HG03025 (cell line): ENCODE results near the gene IFIT2.
"Not testable (repeated sequence)": the region's sequence is repeated elsewhere in the genome, so short reads cannot be mapped to it uniquely, and the experiment has no call there.

Experiments used
- ATAC-seq: cut with Tn5 transposase; IDR thresholded peaks from one replicate; pipeline ENCODE4 v1.9.1; 2021; ENCODE audit warnings: mild to moderate bottlenecking, moderate library complexity; ENCODE audit not compliant: unreplicated experiment, low FRiP score

IFIT2 gene

DNA sequence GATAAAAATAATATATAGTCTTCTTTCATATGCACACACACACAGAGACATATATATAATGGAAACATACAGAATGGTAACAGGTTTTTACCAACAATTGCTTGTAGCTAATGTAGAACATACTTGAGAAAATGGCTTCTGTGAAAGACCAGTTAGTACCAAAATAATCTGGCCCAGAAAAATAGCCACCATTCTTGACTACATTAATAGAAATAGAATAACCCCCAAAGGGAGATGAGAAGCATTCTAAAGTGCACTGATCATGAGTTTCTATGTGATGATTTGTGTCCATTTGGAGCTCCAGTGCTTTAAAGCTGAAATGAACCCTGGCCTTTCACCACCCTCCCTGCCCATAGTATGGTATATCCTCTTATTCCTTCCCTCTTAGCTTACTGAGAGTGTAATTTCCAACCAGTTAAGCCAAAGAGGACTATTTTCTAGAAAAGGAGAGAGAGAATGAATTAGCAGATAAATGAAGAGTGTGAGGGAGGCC lies 22.9 kb upstream of the IFIT2 start:
- no peak for ATAC-seq

GRCh38 chr10:89279421-89279869 lies 22.4 kb upstream of the IFIT2 start:
- no peak for ATAC-seq

GRCh38 chr10:89280508-89280907 lies 21.3 kb upstream of the IFIT2 start:
- ATAC-seq, result no peak

- ATAC-seq, result no peak
These were observed 20.0 kb upstream of the IFIT2 start for GRCh38 chr10:89281606-89282395.

DNA sequence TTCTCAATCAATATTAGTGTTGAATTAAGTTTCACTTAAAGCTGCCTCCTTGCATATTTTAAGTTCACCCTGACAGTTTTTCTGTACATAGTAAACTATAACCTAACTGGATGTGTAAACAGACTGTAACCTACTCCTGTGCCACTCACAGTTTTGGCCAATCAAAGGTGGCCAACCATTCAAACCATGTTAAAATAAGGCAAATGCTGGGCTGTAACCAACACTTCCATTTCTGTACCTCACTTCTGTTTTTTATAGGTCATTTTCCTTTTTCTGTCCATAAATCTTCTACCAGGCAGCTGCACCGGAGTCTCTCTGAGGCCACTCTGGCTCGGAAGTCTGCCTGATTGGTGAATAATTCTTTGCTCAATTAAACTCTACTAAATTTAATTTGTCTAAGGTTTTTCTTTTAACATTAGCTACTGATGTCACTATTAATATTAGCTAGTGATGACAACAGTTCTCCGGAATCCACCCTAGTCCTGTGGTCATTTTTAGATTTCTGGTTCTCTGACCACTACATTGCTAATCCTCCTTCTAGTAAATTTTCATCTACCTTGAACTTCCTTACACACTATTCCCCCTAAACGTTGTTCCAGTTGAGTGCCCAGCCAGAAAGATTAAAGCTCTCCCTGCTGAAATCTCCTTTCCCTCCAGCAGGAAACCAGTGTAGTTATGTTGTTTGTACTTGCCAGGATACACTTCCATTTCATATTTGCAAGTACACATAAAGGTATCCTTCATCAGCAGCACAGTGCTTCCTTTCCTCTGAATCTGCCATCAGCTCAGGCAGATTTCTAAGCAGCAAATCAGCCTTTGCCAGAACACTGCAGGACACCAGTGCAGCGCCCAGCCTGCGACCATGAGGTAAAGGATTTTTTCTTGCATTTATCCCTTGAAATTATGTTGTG lies 18.6 kb upstream of the IFIT2 start:
- no peak for ATAC-seq

DNA sequence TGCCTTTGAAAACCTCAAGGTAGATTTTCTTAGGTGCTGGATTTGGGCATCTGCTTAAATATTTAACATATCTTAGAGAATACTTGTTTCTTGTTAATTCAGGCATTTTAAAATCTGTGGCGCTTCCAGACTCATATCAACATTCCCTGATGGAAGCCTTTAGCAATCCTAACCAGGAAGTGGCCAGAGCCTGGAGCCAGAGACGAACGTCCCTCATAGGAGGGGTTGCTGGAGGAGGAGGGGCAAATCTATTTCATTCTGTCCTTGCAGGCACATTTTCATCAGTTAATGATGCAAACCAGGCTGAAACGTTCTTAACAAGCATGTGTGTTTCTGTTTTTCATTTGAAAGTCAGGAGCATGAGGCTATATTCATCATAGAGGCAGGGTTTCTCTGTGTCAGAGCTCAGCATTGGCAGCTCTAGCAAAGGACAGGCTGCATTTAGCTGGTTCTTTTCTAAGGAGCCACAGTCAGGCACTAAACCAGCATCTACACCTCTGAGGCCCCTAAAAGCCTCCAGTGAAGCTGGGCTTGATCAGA lies 17.8 kb upstream of the IFIT2 start:
- ATAC-seq, result no peak

DNA sequence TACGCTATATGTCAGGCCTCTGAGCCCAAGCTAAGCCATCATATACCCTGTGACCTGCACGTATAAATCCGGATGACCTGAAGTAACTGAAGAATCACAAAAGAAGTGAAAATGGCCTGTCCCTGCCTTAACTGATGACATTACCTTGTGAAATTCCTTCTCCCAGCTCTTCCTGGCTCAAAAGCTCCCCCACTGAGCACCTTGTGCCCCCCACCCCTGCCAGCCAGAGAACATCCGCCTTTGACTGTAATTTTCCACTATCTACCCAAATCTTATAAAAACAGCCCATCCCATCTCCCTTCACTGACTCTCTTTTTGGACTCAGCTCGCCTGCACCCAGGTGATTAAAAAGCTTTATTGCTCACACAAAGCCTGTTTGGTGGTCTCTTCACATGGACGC lies 17.1 kb upstream of the IFIT2 start:
- ATAC-seq, result not testable (repeated sequence)

DNA sequence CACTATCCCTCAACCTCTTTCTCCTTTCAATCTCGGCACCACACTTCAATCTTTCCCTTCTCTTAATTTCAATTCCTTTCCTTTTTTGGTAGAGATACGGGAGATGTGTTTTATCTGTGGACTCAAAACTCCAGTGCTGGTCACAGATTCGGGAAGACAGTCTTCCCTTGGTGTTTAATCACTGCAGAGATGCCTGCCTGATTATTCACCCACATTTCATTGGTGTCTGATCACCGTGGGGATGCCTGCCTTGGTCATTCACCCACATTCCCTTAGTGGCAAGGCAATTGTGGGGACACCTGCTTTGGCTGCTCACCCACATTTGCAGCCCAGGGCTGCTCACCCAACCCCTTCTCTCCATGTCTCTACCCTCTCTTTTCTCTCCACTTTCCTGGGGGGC lies 16.5 kb upstream of the IFIT2 start:
- not testable (repeated sequence) for ATAC-seq

GRCh38 chr10:89294721-89295239 lies 7.1 kb upstream of the IFIT2 start:
- ATAC-seq, result no peak

DNA sequence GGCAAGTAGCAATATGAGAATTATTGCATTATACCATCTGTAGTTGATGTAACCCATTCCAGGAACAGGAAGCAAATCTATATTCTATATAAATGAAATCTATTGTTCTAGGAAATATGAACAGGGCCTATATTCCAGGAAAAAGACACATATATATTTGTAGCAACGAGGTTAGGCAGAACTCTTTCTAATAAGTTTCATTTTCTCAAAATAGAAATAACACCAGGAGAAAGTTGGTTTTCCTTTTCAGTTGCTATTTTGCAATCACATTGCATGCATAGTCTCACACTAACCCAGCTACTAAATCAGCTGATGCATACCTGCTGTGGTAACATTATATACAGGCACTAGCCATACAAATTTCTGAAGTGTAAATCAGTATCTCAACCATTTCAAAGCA lies 6.2 kb upstream of the IFIT2 start:
- no peak for ATAC-seq

GRCh38 chr10:89296220-89296648 lies 5.6 kb upstream of the IFIT2 start:
- no peak for ATAC-seq

- ATAC-seq, result no peak
These were observed 4.5 kb upstream of the IFIT2 start for GRCh38 chr10:89297356-89297755.

DNA sequence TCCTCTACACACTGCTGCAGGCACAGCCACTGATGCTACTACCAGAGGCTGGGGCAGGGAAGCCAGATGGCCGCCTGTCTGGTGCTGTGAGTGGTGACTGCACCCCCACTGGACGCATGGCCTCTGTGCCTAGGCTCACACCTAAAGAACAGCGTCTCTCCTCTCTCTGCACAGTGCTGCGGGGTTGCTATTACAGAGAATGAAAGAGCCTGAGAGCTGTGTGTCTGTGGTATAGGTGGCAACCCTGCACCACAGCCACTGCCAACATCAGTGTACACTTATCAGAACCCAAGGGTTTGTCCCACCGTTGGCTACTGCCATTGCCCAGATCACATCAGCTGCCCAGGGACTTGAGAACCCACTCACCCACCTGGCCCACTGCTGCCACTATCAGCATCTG lies 4.1 kb upstream of the IFIT2 start:
- no peak for ATAC-seq

- no peak for ATAC-seq
These were observed 2.8 kb upstream of the IFIT2 start for GRCh38 chr10:89299031-89299430.

GRCh38 chr10:89301232-89301631 lies 614 bp upstream of the IFIT2 start:
- no peak for ATAC-seq

DNA sequence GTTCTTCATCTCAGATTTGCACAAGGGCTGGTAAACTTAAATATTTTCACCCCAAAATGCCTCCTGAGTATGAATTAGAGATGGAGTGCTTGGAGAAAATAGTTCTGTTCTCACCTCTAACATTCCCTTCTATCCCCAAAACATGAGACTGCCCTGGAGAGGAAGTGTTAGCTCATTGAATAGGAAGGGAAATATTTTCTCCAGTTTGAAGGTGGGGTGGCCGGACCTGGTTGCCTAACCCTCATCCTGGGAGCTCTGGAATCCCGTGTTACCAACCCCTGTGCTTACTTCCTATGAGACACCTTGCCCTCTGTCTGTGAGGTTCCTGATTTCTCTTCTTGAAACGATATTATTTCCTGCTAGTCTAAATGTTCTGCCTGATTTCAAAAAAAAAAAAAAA lies 779 bp downstream of the IFIT2 start:
- ATAC-seq, result no peak

DNA sequence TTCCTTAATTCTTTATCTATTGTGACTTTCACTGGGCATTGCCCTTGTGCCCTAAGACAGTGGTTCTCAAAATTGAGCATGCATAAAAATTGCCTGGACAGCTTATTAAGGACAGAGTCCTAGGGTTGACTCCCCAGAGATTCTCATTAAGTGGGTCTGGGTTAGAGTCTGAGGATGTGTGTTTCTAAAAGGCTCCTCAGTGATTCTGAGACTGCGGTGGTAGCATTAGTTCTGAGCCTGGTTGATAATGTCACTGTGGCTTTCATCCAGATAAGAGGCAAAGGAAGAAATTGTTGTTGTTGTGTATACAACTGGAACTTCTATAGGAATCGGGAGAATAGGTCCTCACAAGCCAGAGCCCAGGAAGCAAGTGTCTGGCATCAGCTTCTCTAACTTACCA lies 1.3 kb downstream of the IFIT2 start:
- no peak for ATAC-seq

DNA sequence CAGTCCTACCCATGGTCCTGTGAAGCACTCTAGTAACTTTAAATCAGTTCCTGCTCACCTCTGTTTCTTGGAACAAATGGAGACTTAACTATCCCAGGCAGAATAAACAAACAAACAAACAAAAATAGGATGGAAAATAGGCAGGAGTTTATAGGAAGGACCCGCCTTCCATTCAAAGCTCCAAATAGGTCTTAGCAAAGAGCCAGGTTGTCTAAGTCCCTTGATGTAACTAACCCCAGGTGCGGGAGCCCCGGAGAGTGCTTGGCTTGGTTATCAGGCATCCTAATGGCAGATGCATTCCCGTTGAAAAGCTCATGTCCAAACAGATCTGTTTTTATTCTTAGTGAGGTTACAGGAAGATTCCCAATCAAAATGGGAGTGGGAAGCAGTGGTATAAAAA lies 2.2 kb downstream of the IFIT2 start:
- ATAC-seq, result no peak

DNA sequence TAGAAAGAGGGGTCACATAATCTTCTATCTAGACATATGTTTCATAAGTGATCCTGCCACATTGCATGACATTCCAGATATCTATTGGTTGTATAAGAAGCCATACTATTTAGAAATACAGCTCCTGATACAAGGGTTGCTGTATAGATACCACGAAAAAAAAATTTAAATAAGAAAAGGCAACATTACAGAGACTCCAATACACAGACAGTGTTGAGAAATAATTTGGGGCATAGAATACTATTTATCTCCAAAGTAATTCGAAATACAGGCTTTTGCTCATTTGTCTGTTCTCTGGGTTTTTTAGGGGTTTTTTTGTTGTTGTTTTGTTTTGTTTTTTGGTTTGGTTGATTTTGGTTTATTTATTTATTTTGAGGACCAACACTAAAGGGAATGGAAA lies 2.6 kb downstream of the IFIT2 start:
- ATAC-seq, result no peak

DNA sequence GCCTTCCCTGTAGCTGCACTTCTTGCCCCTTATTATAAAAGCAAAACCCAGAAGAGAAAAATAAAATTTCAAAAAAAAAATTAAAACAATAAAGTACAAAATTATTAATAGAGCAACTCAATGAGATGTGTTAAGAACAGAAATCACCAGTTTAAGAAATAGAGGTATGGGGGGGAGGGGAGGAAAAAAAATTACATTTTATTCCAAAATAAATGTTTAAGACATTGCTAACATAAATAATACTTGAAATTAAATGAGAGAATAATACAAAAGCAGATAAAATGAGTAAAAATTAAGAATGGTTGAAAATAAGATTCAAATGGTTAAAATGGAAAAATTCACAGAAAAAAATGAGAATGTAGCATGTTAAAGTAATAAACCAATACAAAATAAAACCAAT lies 3.1 kb downstream of the IFIT2 start:
- no peak for ATAC-seq
